GM11168 (cell line): ENCODE data around the gene FDXR.

Experiments
- in situ Hi-C: fragments of 300-500 bp; cut with MboI; formaldehyde crosslinking; loops from one replicate; pipeline ENCODE4 v1.12.0; 2022; ENCODE audit warnings: low sequenced_read_pairs; ENCODE audit not compliant: unreplicated experiment

FDXR gene

GRCh38 chr17:74860872-74861661 is 11.7 kb downstream of the FDXR start:
- in situ Hi-C loops: no loop called here

GRCh38 chr17:74860229-74860871 is 12.4 kb downstream of the FDXR start:
- in situ Hi-C loops: no loop called here

- in situ Hi-C loops: no loop called here
Measured at GRCh38 chr17:74859459-74860228, 13.2 kb downstream of the FDXR start, which contains the start of gene GRIN2C. GRIN2C (minus strand) TSS chr17:74859885; CDS start chr17:74855092, 4,793 bp downstream.

- in situ Hi-C loops: no loop called here
Measured at GRCh38 chr17:74858672-74859458, 13.9 kb downstream of the FDXR start.

GRCh38 chr17:74857191-74857590 is 15.6 kb downstream of the FDXR start:
- in situ Hi-C loops: no loop called here

- in situ Hi-C loops: no loop called here
Measured at GRCh38 chr17:74856112-74856511, 16.7 kb downstream of the FDXR start.

GRCh38 chr17:74855323-74855722 is 17.5 kb downstream of the FDXR start:
- in situ Hi-C loops: no loop called here

GRCh38 chr17:74854792-74855191 is 18.0 kb downstream of the FDXR start:
- in situ Hi-C loops: no loop called here

- in situ Hi-C loops: no loop called here
Measured at GRCh38 chr17:74853669-74854068, 19.1 kb downstream of the FDXR start.

- in situ Hi-C loops: no loop called here
Measured at GRCh38 chr17:74853048-74853397, 19.8 kb downstream of the FDXR start.

- in situ Hi-C loops: no loop called here
Measured at GRCh38 chr17:74852237-74853047, 20.4 kb downstream of the FDXR start.

- in situ Hi-C loops: no loop called here
Measured at GRCh38 chr17:74851612-74852236, 21.1 kb downstream of the FDXR start.

- in situ Hi-C loops: no loop called here
Measured at GRCh38 chr17:74850914-74851313, 21.9 kb downstream of the FDXR start.

GRCh38 chr17:74850310-74850709 is 22.5 kb downstream of the FDXR start:
- in situ Hi-C loops: no loop called here

GRCh38 chr17:74848656-74849399 is 24.0 kb downstream of the FDXR start:
- in situ Hi-C loops: loop anchor here (5.0 kb wide), 1 partner anchor 47 kb away; no protein-coding TSS in a partner anchor

GRCh38 chr17:74846621-74847020 is 26.2 kb downstream of the FDXR start:
- in situ Hi-C loops: loop anchor here (5.0 kb wide), 1 partner anchor 44 kb away; no protein-coding TSS in a partner anchor

GRCh38 chr17:74843352-74843627 is 29.5 kb downstream of the FDXR start:
- in situ Hi-C loops: no loop called here

- in situ Hi-C loops: no loop called here
Measured at GRCh38 chr17:74842599-74843351, 30.0 kb downstream of the FDXR start.
